Activated CD8-positive, alpha-beta T cell treated with anti-CD3 and anti-CD28 coated beads, Interleukin-2, amount 10 ng/mL, durations not matched to agents 7 days and 5 days (primary cell): ENCODE results near the gene KRTAP6-1. TPM values are rescaled to one million over a fixed set of nuclear protein-coding genes. Genes with fewer than 3 reads are reported as not detected.

Experiments used
- ATAC-seq: fragments of 150-1000 bp; cut with Tn5 transposase; one replicate; pipeline ENCODE4 v1.10.0; 2021; ENCODE audit warnings: moderate library complexity
- CTCF ChIA-PET: fragments of 350-600 bp; sonication (Branson Sonifier 250); formaldehyde crosslinking; loops from one replicate; lab custom pipeline; 2021; ENCODE audit warnings: antibody characterized with exemption; lab: Charles Lee
- POLR2A ChIA-PET: fragments of 350-600 bp; sonication (Branson Sonifier 250); formaldehyde crosslinking; loops from one replicate; lab custom pipeline; 2021; ENCODE audit warnings: antibody characterized with exemption; lab: Charles Lee
- DNase-seq: peaks from one replicate; pipeline ENCODE4 v3.0.0-alpha.2; 2020
- H3K27ac Mint-ChIP-seq: one replicate; pipeline ENCODE4 v1.8.0; 2021; ENCODE audit warnings: mild to moderate bottlenecking, mixed read lengths
- H3K27me3 Mint-ChIP-seq: one replicate; pipeline ENCODE4 v1.8.0; 2021; ENCODE audit warnings: low read depth, mixed read lengths
- H3K36me3 Mint-ChIP-seq: one replicate; pipeline ENCODE4 v1.8.0; 2021; ENCODE audit warnings: low read depth, mixed read lengths
- H3K4me1 Mint-ChIP-seq: one replicate; pipeline ENCODE4 v1.8.0; 2021; ENCODE audit warnings: low read depth, mixed read lengths
- H3K4me3 Mint-ChIP-seq: one replicate; pipeline ENCODE4 v1.8.0; 2021; ENCODE audit warnings: mild to moderate bottlenecking, mixed read lengths
- H3K9me3 Mint-ChIP-seq: one replicate; pipeline ENCODE4 v1.8.0; 2022; ENCODE audit warnings: mixed read lengths; ENCODE audit not compliant: insufficient read depth
- total RNA-seq, 2 experiments: library from RNA; stranded (reverse); gene quantifications; one replicate each; pipeline ENCODE4 v1.2.3, GENCODE V29; 2021

The KRTAP6-1 gene
- total RNA-seq, 2 experiments from 2014 or later = not detected

- Mint-ChIP-seq H3K27me3 (no peaks in the 10 kb centered on the region), H3K27ac (no peak within 1 kb of the TSS), H3K4me3 (no peak within 1 kb of the TSS), H3K4me1 (no peaks in the 10 kb centered on the region), H3K36me3 (no peaks in the 10 kb centered on the region), H3K9me3 (no peaks in the 10 kb centered on the region)
- ChIA-PET CTCF (no interaction called here), POLR2A (no interaction called here)
- DNase-seq (no peak), ATAC-seq (no peak)
Observed at GRCh38 chr21:30616125-30616524, 2.4 kb upstream of the KRTAP6-1 start, which contains the start of gene KRTAP20-1. Gene KRTAP20-1, plus strand, starts transcription at chr21:30616425. Its CDS starts 30 bp downstream, at chr21:30616455.

DNA sequence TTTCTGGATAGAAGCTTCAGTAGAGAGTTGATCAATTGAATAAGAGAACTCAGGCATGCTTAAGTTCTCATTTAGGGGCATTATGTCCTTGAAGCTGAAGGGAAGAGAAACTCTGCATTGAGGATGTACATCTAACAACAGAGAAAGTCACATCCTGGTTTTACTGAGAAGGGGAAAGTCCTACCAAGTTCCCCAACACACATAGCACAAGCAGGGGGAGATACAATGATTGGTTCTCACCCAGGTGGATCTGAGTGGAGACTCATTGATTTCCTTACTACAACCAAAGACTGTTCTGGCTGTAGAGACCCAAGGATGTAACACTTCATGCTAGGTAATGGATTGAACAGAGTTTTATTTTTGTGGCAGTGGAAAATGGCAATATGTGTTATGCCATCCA lies 1.5 kb upstream of the KRTAP6-1 start:
- Mint-ChIP-seq H3K4me3 (no peak overlapping the region), H3K36me3 (no peaks in the 10 kb centered on the region), H3K9me3 (no peaks in the 10 kb centered on the region), H3K27me3 (no peaks in the 10 kb centered on the region), H3K4me1 (no peaks in the 10 kb centered on the region), H3K27ac (no peak overlapping the region)
- ChIA-PET POLR2A (no interaction called here), CTCF (no interaction called here)
- no peak for DNase-seq
- ATAC-seq = no peak

GRCh38 chr21:30612132-30612531 lies 1.6 kb downstream of the KRTAP6-1 start:
- no peaks in the 10 kb centered on the region for H3K4me1 Mint-ChIP-seq
- H3K4me3 Mint-ChIP-seq = no peak overlapping the region
- DNase-seq (no peak), ATAC-seq (no peak)
- no peaks in the 10 kb centered on the region for H3K36me3 Mint-ChIP-seq
- ChIA-PET CTCF (no interaction called here), POLR2A (no interaction called here)
- no peak overlapping the region for H3K27ac Mint-ChIP-seq
- H3K9me3 Mint-ChIP-seq = no peaks in the 10 kb centered on the region
- H3K27me3 Mint-ChIP-seq = no peaks in the 10 kb centered on the region

DNA sequence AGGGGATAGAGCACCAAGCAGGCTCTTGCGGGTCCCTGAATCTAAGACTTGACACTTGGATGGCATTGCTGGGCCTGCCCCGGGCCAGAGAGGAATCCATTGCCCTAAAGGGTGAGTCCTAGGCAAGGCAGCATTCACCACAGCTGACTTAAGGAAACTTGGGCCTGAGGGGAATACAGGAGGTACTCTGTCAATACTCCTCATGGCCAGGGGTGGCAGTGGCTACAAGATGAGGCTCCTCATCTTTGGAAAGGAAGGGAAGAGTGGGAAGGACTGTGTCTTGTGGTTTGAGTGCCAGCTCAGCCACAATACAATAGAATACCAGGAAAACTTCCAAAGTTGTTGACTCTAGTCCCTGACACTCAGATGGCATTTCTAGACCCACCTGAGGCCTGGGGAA lies 7.8 kb downstream of the KRTAP6-1 start:
- H3K4me3 Mint-ChIP-seq = no peak overlapping the region

GRCh38 chr21:30600787-30601186 lies 12.9 kb downstream of the KRTAP6-1 start, which contains the start of gene KRTAP22-1:
Gene KRTAP22-1, plus strand, starts transcription at chr21:30601087.
- Mint-ChIP-seq H3K27me3 (no peaks in the 10 kb centered on the region), H3K9me3 (peaks cover 3% of the 10 kb centered on the region), H3K36me3 (no peaks in the 10 kb centered on the region), H3K27ac (no peak within 1 kb of the TSS), H3K4me3 (no peak within 1 kb of the TSS), H3K4me1 (no peaks in the 10 kb centered on the region)
- no peak for DNase-seq
- no peak for ATAC-seq
- CTCF ChIA-PET = no interaction called here
- POLR2A ChIA-PET = no interaction called here

More for the DNA sequence above, 7.8 kb downstream of the KRTAP6-1 start:
- peaks cover 3% of the 10 kb centered on the region for H3K9me3 Mint-ChIP-seq
- ChIA-PET CTCF (no interaction called here), POLR2A (no interaction called here)
- H3K27ac Mint-ChIP-seq = no peak overlapping the region
- DNase-seq = no peak
- ATAC-seq = no peak
- no peaks in the 10 kb centered on the region for H3K4me1 Mint-ChIP-seq
- no peaks in the 10 kb centered on the region for H3K27me3 Mint-ChIP-seq
- no peaks in the 10 kb centered on the region for H3K36me3 Mint-ChIP-seq

- CTCF ChIA-PET = no interaction called here
- no peak for ATAC-seq
- H3K36me3 Mint-ChIP-seq = no peaks in the 10 kb centered on the region
- H3K27me3 Mint-ChIP-seq = no peaks in the 10 kb centered on the region
- H3K4me3 Mint-ChIP-seq = no peak within 1 kb of the TSS
- POLR2A ChIA-PET = no interaction called here
- no peak for DNase-seq
- H3K4me1 Mint-ChIP-seq = no peaks in the 10 kb centered on the region
- no peak within 1 kb of the TSS for H3K27ac Mint-ChIP-seq
- peaks cover 3% of the 10 kb centered on the region for H3K9me3 Mint-ChIP-seq
Observed at GRCh38 chr21:30598802-30599201, 14.9 kb downstream of the KRTAP6-1 start, which contains the start of gene KRTAP6-2. Gene KRTAP6-2, minus strand, starts transcription at chr21:30598902. Its CDS starts 28 bp downstream, at chr21:30598874.

- ATAC-seq (no peak), DNase-seq (no peak)
- H3K27ac Mint-ChIP-seq = no peak within 1 kb of the TSS
- H3K4me3 Mint-ChIP-seq = no peak within 1 kb of the TSS
- ChIA-PET CTCF (no interaction called here), POLR2A (no interaction called here)
- no peaks in the 10 kb centered on the region for H3K27me3 Mint-ChIP-seq
- H3K36me3 Mint-ChIP-seq = no peaks in the 10 kb centered on the region
- no peaks in the 10 kb centered on the region for H3K9me3 Mint-ChIP-seq
- H3K4me1 Mint-ChIP-seq = no peaks in the 10 kb centered on the region
Observed at GRCh38 chr21:30592140-30592539, 21.6 kb downstream of the KRTAP6-1 start, which contains the start of gene KRTAP6-3. Gene KRTAP6-3, plus strand, starts transcription at chr21:30592440. Its CDS starts 6 bp downstream, at chr21:30592446.

- no peak for DNase-seq
- Mint-ChIP-seq H3K36me3 (no peaks in the 10 kb centered on the region), H3K4me1 (no peaks in the 10 kb centered on the region), H3K27me3 (no peaks in the 10 kb centered on the region), H3K4me3 (no peak within 1 kb of the TSS), H3K27ac (no peak within 1 kb of the TSS), H3K9me3 (no peaks in the 10 kb centered on the region)
- POLR2A ChIA-PET = no interaction called here
- ATAC-seq = no peak
- CTCF ChIA-PET = no interaction called here
Observed at GRCh38 chr21:30590297-30590696, 23.4 kb downstream of the KRTAP6-1 start, which contains the start of gene KRTAP22-2. Gene KRTAP22-2, minus strand, starts transcription at chr21:30590397.

- Mint-ChIP-seq H3K36me3 (no peaks in the 10 kb centered on the region), H3K27ac (no peak overlapping the region), H3K4me3 (no peak overlapping the region), H3K9me3 (no peaks in the 10 kb centered on the region), H3K4me1 (no peaks in the 10 kb centered on the region), H3K27me3 (no peaks in the 10 kb centered on the region)
- ChIA-PET CTCF (no interaction called here), POLR2A (no interaction called here)
- ATAC-seq (no peak), DNase-seq (no peak)
Observed at GRCh38 chr21:30582870-30583269, 30.9 kb downstream of the KRTAP6-1 start.

- POLR2A ChIA-PET = no interaction called here
- CTCF ChIA-PET = no interaction called here
- H3K27me3 Mint-ChIP-seq = no peaks in the 10 kb centered on the region
- no peak for ATAC-seq
- no peaks in the 10 kb centered on the region for H3K36me3 Mint-ChIP-seq
- no peak overlapping the region for H3K4me3 Mint-ChIP-seq
- H3K4me1 Mint-ChIP-seq = no peaks in the 10 kb centered on the region
- H3K27ac Mint-ChIP-seq = no peak overlapping the region
- no peaks in the 10 kb centered on the region for H3K9me3 Mint-ChIP-seq
- DNase-seq = no peak
Observed at GRCh38 chr21:30580132-30580531, 33.6 kb downstream of the KRTAP6-1 start.

DNA sequence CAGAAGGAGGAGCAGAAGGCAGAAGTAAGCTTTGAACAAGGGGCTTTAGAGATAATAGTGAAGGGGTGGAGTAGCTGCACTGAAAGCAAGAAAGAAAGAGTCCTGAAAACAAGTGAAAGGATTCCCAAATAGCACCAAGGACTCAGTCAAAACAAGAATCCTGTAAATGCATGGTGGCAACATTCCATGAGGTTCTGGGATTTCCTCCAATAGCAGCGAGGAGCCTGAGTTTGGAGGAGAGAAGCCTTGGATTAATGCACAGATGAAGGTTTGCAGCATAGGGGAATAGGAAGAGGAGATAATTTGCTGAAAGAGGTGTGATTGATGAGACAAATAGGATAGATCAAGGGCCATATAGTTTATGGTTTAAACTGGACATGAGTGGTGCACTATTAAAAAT lies 34.4 kb downstream of the KRTAP6-1 start:
- no peaks in the 10 kb centered on the region for H3K4me1 Mint-ChIP-seq
- POLR2A ChIA-PET = no interaction called here
- CTCF ChIA-PET = no interaction called here

DNA sequence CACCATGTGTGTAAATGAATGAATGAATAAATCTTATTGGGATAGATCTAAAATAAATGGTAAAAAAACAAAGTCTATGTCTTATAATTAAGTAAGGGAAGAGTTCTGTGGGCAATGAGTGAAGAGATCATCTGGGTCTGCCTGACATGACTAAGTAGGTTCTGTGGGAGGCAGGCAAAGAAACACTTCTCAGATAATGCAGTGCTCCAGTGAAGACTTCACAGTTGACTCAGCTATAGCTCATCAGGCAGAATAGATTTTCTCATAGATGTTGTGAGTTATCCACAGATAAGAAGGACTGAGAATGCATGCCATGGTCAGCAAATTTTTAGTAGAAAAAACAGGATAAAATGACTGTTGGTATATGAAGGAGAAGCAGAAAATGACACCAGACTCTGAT lies 36.0 kb downstream of the KRTAP6-1 start:
- no peak for DNase-seq
- H3K27me3 Mint-ChIP-seq = no peaks in the 10 kb centered on the region
- no peaks in the 10 kb centered on the region for H3K4me1 Mint-ChIP-seq
- no peak overlapping the region for H3K27ac Mint-ChIP-seq
- CTCF ChIA-PET = no interaction called here
- no peaks in the 10 kb centered on the region for H3K36me3 Mint-ChIP-seq
- no peak overlapping the region for H3K4me3 Mint-ChIP-seq
- POLR2A ChIA-PET = no interaction called here
- no peaks in the 10 kb centered on the region for H3K9me3 Mint-ChIP-seq
- no peak for ATAC-seq

More for the DNA sequence above, 34.4 kb downstream of the KRTAP6-1 start:
- Mint-ChIP-seq H3K27me3 (no peaks in the 10 kb centered on the region), H3K36me3 (no peaks in the 10 kb centered on the region), H3K4me3 (no peak overlapping the region), H3K9me3 (no peaks in the 10 kb centered on the region), H3K27ac (no peak overlapping the region)
- ATAC-seq (no peak), DNase-seq (no peak)

- Mint-ChIP-seq H3K4me3 (no peak overlapping the region), H3K36me3 (no peaks in the 10 kb centered on the region), H3K27me3 (no peaks in the 10 kb centered on the region), H3K4me1 (no peaks in the 10 kb centered on the region), H3K9me3 (no peaks in the 10 kb centered on the region), H3K27ac (no peak overlapping the region)
- DNase-seq (no peak), ATAC-seq (no peak)
- POLR2A ChIA-PET = no interaction called here
- CTCF ChIA-PET = no interaction called here
Observed at GRCh38 chr21:30567617-30568016, 46.1 kb downstream of the KRTAP6-1 start.
